Fibroblast of pulmonary artery (primary cell): ENCODE results near the gene NANOS3.
A peak's percentile ranks its signal among the peaks of the same experiment; 100 is the strongest.

Source experiments
- DNase-seq: peaks from one replicate; pipeline ENCODE4 v3.0.0-alpha.2; 2010; ENCODE audit warnings: low read depth
- H3K4me3 ChIP-seq: replicated peaks from 2 replicates; pipeline ENCODE4 v1.5.1; 2011; ENCODE audit warnings: low read depth, mild to moderate bottlenecking, control low read depth, low read length, moderate library complexity
- TF ChIP-seq, protein P1 (sequence below): IDR thresholded peaks from 2 replicates; pipeline ENCODE4 v1.5.1; 2011; ENCODE audit warnings: mild to moderate bottlenecking, control low read depth, low read length, inconsistent platforms; ENCODE audit errors: missing control alignments

The NANOS3 gene

DNA sequence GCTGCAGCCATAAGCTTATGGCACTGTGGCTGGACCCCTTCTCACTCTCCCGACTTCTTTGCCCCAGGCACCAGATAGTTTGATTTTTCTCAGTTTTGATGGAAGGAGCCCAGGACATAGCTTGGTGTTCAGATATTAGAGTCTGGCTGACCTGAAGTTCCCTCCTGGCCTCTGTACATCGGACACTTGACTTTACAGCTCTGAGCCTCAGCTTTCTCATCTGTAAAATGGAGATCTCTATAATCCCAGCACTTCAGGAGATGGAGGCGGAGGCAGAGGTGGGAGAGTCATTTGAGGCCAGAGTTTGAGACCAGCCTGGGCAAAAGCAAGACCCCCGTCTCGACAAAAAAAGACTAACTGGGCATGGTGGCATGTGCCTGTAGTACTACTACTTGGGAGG lies 30.0 kb downstream of the NANOS3 start:
- TF ChIP-seq, protein P1, sequence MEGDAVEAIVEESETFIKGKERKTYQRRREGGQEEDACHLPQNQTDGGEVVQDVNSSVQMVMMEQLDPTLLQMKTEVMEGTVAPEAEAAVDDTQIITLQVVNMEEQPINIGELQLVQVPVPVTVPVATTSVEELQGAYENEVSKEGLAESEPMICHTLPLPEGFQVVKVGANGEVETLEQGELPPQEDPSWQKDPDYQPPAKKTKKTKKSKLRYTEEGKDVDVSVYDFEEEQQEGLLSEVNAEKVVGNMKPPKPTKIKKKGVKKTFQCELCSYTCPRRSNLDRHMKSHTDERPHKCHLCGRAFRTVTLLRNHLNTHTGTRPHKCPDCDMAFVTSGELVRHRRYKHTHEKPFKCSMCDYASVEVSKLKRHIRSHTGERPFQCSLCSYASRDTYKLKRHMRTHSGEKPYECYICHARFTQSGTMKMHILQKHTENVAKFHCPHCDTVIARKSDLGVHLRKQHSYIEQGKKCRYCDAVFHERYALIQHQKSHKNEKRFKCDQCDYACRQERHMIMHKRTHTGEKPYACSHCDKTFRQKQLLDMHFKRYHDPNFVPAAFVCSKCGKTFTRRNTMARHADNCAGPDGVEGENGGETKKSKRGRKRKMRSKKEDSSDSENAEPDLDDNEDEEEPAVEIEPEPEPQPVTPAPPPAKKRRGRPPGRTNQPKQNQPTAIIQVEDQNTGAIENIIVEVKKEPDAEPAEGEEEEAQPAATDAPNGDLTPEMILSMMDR: no peak

DNA sequence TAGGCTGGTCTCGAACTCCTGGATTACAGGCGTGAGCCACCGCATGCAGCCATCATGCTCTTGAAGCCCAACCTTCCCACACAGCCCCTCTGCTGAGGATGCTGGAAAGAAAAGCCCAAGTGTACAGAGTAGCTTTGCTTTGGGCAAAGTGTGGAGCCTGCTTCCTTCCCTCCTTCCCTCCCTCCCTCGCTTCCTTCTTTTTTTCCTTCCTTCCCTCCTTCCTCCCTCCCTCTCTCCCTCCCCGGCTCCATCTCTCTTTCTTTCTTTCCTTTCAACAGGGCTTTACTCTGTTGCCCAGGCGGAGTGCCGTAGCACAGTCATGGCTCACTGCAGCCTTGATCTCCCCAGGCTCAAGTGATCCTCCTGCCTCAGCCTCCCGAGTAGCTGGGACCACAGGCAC lies 31.7 kb downstream of the NANOS3 start:
- TF ChIP-seq, protein P1: no peak
- H3K4me3 ChIP-seq: no peak overlapping the region
- DNase-seq: no peak

More for the DNA sequence above, 30.0 kb downstream of the NANOS3 start:
- peak overlapping the region; percentile 79 for H3K4me3 ChIP-seq
- DNase-seq: no peak

DNA sequence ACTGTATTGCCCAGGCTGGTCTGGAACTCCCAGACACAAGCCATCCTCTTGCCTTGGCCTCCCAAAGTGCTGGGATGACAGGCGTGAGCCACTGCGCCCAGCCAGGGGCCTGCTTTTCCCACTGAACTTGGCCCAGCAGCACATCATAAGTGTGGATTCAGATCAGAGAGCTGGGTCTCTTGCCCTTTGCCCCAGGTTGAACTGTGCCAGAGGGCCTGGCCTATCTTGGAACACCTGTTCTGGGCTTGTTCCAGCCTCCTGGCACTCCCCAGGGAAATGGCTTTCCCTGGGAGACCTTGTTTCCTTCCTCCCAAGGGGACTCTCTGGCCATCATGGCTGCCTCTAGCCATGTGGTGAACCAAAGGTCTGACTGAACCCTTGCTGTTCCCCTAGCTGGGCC lies 32.5 kb downstream of the NANOS3 start:
- H3K4me3 ChIP-seq: no peak overlapping the region
- TF ChIP-seq, protein P1: no peak
- DNase-seq: no peak

DNA sequence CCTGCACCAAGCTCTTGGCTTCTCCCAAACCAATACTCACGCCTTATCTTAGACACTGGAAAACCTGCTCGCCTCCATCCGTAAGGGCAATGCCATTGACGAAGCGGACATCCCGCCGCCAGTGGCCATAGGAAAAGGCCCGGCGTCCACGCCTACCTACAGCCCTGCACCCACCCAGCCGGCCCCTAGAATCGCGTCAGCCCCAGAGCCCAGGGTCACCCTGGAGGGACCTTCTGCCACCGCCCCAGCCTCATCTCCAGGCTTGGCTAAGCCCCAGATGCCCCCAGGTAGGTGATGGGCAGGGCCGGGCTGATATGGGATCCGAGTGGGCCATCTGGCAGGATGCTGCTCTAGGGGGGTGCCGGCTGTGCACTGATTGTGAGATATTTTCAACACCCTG lies 36.4 kb downstream of the NANOS3 start:
- H3K4me3 ChIP-seq: no peak overlapping the region
- TF ChIP-seq, protein P1: no peak
- no peak for DNase-seq

DNA sequence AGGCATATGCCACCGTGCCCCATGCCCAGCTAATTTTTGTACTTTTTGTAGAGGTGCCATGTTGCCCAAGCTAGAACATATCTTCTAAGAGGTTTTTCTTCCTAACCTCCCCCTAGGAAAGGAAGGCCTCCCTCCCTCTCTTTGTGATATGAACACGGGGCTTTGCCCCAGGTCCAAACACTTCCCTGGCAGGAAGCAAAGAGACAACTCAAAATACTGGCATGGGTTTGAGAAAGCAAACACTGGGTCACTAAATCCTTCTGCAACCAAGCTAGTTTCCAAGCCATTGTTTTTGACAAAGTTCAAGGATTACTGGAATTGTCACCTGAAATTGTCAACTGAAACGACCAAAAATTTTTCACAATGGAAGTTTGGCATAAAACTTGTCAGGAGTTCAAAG lies 37.8 kb downstream of the NANOS3 start:
- DNase-seq: no peak
- H3K4me3 ChIP-seq: no peak overlapping the region
- TF ChIP-seq, protein P1: no peak

DNA sequence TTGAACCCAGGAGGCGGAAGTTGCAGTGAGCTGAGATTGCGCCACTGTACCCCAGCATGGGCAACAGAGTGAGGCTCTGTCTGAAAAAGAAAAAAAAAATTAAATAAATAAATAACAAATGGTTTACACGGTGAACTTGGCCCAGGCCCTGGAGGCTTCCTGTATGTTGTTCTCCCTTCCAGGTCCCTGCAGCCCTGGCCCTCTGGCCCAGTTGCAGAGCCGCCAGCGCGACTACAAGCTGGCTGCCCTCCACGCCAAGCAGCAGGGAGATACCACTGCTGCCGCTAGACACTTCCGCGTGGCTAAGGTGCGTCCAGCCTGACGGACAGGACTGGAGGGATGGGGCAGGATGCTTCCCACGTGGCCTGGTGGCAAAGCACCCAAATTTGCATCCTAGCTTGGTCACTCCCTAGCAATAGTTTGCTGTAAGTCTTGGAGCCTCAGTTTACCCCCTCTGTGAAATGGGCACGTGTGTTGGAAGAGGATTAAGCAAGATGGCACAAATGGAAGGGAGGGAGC lies 41.0 kb downstream of the NANOS3 start:
- DNase-seq: no peak
- H3K4me3 ChIP-seq: no peak overlapping the region
- TF ChIP-seq, protein P1: no peak

DNA sequence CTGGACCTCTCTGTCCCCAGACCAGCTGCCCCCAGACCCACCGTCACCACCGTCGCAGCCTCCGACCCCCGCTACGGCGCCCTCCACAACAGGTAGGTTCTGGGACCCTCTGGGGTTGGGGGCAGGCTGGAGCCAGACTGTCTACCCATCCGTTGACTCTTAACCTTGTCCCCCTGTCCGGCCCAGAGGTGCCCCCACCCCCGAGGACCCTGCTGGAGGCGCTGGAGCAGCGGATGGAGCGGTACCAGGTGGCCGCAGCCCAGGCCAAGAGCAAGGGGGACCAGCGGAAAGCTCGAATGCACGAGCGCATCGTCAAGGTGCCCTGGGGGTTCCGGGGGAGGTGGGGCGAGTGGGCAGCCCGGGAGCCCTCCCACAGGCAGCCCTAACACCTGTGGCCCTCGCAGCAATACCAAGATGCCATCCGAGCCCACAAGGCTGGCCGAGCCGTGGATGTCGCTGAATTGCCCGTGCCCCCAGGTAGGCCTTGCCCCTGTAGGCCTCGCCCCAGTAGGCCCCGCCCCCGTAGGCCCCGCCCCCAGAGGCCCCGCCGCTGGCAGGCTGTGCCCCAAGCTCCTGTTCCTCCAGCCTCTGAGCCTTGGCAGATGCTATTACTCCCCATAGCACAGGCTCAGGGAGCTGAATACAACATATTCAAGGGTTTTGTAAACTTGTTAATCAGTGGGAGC lies 41.9 kb downstream of the NANOS3 start:
- H3K4me3 ChIP-seq: no peak overlapping the region
- TF ChIP-seq, protein P1: no peak
- DNase-seq: no peak
